HG03354 (cell line): ENCODE measurements around the gene JAKMIP3.

Experiments used
- ATAC-seq: cut with Tn5 transposase; IDR thresholded peaks from one replicate; pipeline ENCODE4 v1.9.1; 2021; ENCODE audit warnings: mild to moderate bottlenecking; ENCODE audit not compliant: unreplicated experiment, poor library complexity, severe bottlenecking

JAKMIP3 gene

DNA sequence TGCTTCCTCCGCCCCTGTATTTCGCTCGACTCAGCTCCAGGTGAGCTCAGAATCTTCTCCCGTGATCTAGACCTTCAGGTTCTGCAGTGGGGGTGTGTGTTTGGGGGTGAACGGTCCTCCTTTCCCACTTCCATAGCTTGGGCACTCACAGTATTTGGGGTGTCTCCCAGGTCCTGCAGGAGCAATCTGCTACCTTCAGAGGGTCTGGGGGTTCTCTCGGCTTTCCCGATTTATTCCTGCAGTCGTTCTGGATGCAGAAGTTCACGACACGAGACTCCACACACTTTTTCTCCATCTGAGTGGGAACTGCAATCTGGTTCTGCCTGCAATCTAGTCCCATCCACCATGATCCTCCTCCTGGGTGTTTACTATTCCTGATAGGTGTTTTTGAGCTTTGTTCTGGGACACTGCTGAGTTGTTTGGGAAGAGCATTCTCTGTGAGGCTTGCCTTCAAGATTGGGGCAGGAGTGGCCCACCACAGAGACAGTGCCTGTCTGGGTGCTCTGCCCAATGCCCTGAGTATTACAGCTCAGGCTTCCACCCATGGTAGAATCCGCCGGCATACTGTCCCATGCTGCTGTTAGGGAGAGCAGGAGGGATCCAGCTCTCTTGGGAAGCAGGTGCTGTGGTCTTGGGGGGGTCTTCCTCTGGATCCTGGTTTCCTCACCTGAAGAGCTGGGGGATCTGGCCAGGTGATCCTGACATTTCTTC, 29.8 kb downstream of the JAKMIP3 start:
- ATAC-seq: no peak

DNA sequence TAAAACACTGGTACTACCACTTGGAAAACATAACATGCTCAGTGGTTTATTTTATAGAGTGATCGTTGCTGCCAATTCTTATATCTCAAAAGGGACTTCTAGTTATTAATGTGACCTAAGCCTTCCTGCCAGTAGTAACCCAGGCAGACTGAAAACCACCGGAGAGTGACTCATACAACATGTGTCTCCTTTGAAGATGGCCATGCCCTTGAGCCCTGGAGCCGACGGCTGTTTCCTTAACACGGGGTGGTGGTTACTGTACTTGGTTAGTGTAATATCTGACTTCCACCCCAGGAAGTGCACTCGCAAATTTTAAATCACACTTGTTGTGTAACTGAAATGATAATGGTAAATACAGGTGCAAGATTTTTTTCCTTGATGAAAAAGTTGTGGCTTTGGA, 30.5 kb downstream of the JAKMIP3 start:
- ATAC-seq: no peak

DNA sequence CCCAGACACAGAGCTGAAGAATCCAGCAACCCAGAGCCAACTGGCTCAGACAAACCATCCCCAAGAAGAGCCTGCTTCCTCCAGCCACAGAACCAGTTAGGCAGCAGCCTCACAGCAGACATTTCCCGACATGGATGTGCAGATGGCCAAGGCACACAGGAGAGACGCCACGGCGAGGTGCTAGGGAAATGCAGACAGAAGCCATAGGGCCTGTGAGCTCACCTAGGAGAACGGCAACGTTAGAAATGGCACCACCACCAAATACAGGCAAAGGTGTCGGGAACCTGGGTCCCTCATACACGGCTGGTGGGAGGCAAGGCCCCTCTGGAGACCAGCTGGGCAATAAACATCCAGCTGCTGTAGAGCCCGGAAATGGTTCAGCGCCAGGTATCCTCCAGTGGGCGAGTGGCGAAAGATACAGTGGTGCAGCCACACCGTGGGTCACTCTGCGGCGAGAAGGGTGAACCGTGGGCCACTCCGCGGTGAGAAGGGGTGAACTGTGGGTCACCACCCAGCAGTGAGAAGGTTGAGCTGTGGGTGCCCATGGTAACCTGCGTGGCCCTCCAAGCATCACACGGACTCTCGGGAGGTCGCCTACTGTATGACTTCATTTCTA, 31.2 kb downstream of the JAKMIP3 start:
- no peak for ATAC-seq

DNA sequence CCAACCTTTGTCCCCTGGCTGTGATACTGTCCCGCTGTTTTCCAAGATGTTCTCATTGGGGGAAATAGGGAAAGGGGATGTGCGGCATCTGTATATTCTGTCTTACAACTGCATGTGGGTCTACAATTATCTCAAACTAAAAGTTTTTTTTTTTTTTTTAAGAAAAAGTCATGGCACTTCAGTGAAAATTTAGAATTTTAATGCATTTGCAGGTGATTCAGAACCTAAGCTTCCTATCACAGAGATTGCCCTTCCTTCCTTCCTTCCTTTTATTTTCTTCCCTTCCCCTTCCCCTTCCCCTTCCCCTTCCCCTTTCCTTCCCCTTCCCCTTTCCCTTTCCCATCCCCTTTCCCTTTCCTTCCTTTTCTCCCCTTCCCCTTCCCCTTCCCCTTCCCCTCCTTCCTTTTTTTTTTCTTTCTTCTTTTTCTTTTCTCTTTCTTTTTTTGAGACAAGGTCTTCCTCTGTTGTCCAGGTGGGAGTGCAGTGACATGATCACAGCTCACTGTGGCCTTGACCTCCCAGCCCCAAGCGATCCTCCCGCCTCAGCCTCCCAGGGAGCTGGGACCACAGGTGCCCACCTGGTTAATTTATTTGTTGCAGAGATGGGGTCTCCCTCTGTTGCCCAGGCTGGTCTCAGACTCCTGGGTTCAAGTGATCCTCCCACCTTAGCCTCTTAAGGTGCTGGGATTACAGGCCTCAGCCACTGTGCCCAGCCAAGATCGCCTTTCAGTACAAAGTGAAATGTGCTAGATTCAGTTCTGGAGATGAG, 32.0 kb downstream of the JAKMIP3 start:
- ATAC-seq: no peak

DNA sequence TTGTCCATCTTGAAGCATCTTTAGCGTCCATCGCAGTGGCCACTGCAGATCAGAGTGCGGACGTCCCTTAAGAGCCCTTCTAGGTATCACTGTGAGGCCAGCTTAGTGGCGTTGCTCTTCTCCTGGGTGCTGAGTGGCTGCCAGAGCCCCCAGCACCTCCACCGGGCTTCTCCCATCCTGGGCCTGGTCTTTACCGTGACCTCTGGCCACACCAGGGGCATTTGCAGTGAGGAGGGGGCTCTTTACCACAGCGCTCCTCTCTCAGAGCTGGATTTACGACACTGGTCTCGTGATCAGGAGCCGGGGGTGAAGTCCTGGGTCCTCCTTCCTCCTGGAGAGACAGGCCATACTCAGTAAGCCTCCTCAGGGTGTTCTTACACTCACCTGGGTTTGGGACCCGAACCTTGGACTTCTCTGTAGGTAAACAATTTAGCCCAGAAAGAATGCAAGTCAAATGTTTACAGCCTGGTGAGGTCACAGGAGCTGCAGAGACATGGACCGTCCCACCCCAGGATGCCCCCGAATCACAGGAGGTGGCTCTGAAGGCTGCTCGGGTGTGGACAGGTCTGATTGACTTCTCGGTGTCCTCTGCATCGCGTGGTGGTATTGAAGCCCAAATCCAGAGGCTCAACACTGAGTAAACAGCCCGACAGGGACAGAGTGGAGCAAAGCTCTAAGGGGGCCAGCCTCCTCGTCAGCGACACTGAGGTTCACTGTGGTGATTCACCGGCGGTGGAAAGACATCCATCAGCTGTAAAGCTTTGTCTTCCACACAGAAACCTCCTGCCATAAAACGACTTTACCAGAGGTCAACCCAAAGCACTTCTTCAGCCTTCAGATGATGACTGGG, 33.0 kb downstream of the JAKMIP3 start:
- no peak for ATAC-seq

DNA sequence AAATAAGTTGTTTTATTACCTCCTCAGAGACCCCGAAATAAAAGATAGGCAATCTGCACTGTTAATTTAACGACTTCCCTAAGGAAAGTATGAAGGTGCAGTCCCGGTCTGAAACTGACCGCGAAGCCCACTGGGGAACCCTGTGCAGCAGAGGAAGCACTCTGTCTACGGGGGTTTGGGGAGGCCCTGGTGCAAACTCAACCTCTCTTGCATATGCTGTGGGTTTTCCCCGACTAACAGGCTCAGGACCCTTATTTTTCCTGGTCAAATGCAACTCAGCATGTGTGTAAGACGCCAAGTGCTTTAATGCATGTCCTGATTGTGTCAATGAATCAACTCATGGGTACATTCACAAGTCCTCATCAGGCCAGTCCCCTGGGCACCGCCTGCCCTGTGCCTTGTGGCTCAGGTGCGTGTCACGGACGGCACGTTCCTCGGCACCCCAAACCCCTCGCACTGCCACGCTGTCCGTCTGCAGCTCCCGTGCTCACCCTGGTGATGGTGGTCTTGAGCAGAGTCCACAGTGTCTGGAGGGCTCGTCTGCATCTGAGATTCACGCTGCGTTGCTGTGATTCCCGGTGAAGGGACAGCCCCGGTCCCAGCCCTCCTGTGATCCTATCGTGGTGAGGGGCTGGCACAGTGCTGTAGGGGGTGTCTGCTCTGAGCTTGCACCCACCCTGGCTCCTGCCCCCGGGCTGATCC, 33.8 kb downstream of the JAKMIP3 start:
- no peak for ATAC-seq

DNA sequence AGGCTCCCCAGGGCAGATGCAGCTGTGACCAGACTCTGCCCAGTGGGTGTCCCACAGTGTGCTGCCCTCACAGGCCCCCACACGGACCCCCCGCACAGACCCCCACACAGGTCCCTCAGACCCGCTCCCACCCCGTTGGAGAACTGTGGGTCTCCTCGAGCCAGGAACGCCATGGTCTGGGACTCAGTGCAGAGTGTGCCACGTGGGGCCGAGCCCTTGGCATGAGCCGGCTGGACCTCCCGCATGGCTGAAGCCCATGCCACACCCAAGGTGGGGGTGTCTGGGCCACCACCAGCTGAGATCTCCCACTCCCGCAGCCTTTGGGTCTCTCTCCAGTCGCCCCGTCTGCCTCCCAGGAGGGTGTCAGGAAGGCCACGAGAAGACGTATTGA, 34.3 kb downstream of the JAKMIP3 start:
- ATAC-seq: no peak

DNA sequence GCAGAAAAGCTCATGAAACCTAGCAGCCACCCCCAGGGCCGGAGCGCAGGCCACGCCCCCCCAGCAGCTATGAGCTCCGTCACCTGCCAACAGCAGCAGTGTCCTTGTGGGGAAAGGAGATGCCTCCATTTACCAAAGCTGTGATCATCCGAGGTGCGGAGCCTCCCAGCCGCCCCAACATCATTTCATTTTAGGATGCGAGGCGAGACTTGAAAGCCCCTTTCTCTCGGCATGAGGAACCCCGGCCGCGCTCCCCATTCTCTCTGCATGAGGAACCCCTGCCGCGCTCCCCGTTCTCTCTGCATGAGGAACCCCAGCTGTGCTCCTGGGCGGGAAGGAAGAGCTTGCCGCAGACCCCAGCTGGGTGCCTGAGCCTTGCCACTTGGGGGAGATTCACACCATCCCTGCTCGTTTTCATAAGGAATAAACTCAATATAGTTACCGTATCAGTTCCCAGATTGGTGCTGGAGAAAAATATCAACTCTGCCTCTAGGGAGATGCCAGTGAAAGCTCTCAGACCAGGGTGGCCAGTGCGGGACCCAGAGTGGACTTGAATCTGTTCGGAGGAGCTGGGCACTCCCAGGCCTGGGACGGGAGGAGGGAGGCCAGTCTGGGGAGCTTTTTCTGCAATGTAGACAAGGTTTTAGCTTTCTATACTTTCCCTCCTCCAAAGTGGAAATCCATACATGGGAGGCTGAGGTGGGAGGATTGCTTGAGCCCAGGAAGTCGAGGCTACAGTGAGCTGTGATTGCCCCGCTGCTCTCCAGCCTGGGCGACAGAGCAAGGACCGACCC, 35.0 kb downstream of the JAKMIP3 start:
- ATAC-seq: no peak

DNA sequence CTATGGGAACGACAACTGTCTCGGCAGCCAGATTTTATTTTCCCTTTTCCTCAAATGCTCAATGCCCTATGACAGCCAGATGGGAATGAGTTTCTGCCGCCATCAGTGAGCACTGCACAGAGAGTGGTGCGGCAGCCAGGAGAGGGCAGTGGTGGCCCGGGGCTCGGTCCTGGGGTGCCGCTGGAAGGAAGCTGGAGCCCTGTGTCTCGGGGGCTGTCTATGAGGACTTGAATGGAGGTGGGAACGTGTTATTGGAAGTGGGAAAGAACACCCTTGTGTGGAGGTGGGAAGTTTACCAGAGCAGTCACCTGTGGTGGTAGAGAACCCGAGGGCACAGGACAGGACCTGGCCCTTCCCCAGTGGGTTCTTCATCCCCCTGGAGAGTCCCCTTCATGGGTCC, 35.8 kb downstream of the JAKMIP3 start:
- ATAC-seq: no peak

DNA sequence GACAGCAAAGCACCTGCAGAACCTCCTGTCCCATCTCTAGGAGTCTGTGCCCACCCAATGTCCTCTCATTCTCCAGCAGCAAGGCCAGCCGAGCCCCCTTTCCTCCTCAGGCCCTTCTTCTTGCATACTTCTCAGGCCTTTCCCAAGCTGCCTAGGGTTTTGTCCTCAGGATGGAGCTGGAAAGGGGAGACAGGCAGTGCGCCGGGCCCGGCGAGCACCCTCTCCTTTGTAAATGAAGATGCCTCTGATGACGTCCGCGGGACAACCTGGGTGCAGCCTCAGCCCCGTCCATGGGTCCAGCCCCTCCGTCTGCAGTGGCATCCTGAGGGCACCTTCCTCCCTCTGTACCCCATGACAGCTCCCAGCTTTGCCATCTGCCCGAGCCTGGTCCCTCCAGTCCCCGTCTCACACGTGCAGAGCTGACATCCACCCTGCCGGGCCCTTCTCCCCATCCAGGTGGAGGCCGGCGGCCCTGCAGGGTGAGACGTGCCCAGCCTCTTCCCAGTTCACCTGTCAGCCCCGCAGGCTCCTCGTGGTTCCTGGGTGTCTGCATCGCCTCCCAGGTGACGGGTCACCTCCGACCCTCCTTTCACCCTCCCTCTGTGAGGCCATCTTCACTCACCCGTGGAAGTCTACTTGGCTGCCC, 36.4 kb downstream of the JAKMIP3 start:
- no peak for ATAC-seq

DNA sequence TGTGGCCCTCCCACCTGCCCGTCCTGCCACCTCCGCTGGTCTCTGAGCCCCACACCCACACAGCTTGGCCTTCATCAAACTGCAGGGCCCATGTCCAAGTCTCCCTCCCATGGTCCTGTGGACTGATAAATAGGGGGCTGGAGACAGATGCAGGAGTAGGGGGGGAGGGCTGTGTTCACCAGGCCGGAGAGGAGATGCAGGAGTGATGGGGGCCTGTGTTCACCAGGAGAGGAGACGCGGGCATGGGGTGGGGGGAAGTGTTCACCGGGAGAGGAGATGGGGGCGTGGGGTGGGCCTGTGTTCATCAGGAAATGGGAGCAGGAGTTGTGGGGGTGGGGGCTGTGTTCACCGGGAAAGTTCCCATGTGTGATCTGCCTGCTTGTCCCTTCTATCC, 37.0 kb downstream of the JAKMIP3 start:
- no peak for ATAC-seq

DNA sequence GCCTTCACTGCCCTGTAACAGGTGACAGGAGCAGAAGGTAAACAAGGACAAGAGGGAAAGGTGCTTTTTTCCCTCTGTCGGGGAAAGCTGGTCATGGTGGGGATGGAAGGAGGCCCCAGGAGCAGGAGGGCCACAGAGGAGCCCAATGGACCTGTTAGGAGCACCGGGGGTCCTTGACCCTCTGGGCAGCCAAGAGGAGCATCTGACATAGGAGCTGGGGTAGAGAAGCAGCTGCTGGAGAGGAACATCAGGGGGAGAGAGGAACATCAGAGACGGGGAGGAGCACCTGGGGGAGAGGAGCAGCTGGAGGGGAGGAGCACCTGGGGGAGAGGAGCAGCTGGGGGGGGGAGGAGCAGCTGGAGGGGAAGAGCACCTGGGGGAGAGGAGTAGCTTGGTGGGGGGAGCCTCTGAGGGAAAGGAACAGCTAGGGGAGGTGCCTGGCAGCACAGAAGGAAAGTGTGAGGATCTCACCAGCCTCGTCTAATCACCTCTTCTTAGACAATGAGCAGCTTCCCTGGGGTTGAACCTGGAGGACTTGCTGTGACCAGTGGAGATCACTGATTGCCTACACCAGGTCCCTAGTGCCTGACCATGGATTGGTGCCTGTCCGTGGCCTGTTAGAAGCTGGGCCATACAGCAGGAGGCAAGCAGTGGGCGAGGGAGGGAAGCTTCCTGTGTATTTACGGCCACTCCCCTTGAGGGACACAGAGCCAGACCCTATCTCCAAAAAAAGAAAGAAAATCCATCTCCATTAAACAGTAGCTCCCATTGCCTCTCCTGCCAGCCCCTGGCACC, 37.6 kb downstream of the JAKMIP3 start:
- no peak for ATAC-seq

DNA sequence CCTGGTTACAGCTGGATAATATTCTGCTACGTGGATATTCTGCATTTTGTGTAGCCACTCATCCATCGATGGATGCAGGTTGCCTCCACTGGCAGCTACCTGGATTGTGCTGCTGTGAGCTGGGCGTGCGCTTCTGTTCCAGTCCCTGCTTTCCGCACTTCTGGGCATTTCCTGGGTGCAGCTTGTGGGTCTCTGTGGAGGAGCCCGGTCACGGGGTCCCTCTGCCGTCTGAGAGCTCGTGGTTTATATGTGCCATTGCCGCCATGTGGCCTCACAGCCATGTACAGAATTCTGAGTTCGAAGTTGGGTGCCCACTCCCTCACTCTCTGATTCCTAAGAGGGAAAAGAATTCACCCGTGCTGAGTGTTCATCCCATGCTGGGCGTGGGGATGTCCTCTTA, 38.3 kb downstream of the JAKMIP3 start:
- no peak for ATAC-seq

DNA sequence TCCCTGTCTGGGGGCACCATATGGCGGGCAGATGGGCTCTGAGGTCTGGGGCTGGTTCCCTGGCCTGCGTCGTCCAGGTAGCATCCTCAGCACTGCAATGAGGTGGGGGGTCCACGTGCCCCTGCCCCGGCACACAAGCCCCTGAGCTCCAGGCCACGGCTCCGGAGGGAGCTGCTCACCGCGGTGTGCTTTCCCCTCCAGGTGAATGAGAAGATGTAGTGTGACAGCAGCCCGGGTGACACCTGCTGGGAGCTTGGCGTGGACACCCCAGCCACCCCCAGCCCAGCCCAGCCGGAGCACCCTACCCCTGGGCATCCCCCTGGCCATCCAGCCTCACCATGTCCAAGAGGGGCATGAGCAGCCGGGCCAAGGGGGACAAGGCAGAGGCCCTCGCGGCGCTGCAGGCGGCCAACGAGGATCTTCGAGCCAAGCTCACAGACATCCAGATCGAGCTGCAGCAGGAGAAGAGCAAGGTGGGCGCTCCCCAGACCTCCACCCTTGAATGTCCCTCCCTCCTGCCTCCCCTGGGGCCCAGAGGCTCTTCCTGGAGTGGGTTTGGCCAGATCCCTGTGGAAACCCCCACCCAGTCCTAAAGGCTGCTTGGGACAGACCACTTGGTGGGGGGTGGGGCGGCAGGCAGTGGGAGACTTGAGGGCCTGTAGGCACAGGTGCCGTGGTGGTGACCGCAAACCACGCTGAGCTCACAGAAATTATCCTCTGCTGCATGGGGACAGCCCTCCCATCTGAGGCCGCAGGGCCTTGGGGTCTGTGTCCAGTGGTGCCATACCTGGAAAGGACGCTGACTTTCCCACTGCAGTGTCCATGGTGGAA, 38.9 kb downstream of the JAKMIP3 start:
- ATAC-seq: no peak

DNA sequence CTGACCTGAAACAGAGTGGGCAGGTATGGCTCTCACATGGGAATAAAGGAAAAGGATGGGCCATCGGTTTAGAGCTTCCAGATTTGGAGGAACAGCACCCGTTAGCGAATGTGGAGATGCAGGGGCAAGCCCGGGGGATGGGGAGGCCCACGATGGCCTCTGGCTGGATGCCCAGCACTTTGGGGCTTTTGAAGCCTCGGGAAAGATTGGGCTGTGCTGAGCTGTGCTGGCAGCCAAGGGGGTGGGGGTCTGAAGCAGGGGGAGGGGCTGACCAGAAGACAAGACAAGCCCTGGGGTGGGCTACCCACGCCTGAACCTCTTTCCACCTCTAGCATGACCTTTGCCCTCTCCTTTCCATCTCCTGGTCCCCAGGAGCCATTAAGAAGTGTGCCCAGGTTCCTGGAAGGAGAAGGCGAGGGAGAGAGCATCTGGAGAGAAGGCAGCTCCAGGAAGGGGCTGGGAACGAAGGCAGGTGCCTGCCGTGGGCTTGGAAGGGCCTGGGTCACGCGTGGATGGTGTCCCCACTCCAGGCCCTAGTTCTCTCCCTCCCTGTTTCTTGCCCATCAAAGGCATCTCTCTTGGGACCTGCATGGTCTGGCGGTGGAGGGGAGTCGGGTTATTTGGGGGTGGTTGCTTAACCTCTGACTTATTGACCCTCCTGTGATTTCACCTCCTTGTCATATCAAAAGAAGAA, 39.7 kb downstream of the JAKMIP3 start:
- ATAC-seq: no peak

DNA sequence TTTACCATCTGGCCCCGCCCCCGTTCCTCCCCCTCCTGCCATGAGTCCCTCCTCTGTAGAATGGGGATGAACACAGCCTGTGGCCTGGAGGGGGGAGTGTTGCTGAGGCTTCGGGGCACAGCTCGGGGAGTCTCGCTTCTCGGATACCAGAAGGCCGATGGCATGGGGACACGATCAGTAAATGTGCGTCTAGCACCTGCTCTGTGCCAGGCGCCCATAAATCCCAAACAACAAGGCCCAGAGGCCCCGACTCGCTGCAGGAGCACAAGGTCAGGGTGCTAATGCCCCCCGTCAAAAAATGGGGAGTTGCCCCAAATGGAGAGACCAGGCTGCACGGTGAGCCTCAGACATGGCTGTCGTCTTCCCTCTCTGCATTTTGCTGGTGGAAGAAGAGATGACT, 40.7 kb downstream of the JAKMIP3 start:
- ATAC-seq: no peak
